Activated CD8-positive, alpha-beta T cell treated with anti-CD3 and anti-CD28 coated beads for 36 hours (primary cell): ENCODE data around the gene ZNF26. TPM values are rescaled to one million over a fixed set of nuclear protein-coding genes. Genes with fewer than 3 reads are reported as not detected.

Experiments used
- ATAC-seq: fragments of 200-7000 bp; cut with Tn5 transposase; one replicate; pipeline ENCODE4 v1.10.0; 2021; ENCODE audit warnings: mild to moderate bottlenecking, moderate library complexity
- CTCF ChIA-PET: fragments of 350-600 bp; sonication (Branson Sonifier 250); formaldehyde crosslinking; loops from one replicate; lab custom pipeline; 2021; ENCODE audit warnings: antibody characterized with exemption; lab: Charles Lee
- POLR2A ChIA-PET: fragments of 350-600 bp; sonication (Branson Sonifier 250); formaldehyde crosslinking; loops from one replicate; lab custom pipeline; 2021; ENCODE audit warnings: antibody characterized with exemption; lab: Charles Lee
- DNase-seq: peaks from one replicate; pipeline ENCODE4 v3.0.0-alpha.2; 2020
- H3K27ac Mint-ChIP-seq: one replicate; pipeline ENCODE4 v1.8.0; 2021; ENCODE audit warnings: mild to moderate bottlenecking, mixed read lengths
- H3K27me3 Mint-ChIP-seq: one replicate; pipeline ENCODE4 v1.8.0; 2021; ENCODE audit warnings: mixed read lengths
- H3K36me3 Mint-ChIP-seq: one replicate; pipeline ENCODE4 v1.8.0; 2021; ENCODE audit warnings: low read depth, mixed read lengths
- H3K4me1 Mint-ChIP-seq: one replicate; pipeline ENCODE4 v1.8.0; 2021; ENCODE audit warnings: low read depth, mixed read lengths
- H3K4me3 Mint-ChIP-seq: one replicate; pipeline ENCODE4 v1.8.0; 2021; ENCODE audit warnings: mild to moderate bottlenecking, moderate library complexity, mixed read lengths
- H3K9me3 Mint-ChIP-seq: one replicate; pipeline ENCODE4 v1.8.0; 2021; ENCODE audit warnings: mixed read lengths
- CTCF ChIP-seq: fragments of 200-600 bp; IDR thresholded peaks from one replicate; pipeline ENCODE4 v1.8.0; 2022; ENCODE audit warnings: antibody characterized with exemption, mild to moderate bottlenecking
- intact Hi-C: fragments of 100-400 bp; cut with micrococcal nuclease; formaldehyde crosslinking; loops from one replicate; pipeline ENCODE4 v1.10.0; 2022
- total RNA-seq, 2 experiments: library from RNA; stranded (reverse); gene quantifications; one replicate each; pipeline ENCODE4 v1.2.3, GENCODE V29; 2021

ZNF26 gene
- total RNA-seq, 2 experiments from 2014 or later, result 19.1 to 19.8 TPM

GRCh38 chr12:132998741-132999140 lies 12.6 kb downstream of the ZNF26 start:
- POLR2A ChIA-PET, result interaction anchor here (0.6 to 1.7 kb wide), 2 partner anchors 12 to 70 kb away, joined by 3 to 5 read pairs; partner anchors contain the start of gene ZNF26
- CTCF ChIA-PET, result no interaction called here
- no peak overlapping the region for H3K27ac Mint-ChIP-seq
- peaks cover 5% of the 10 kb centered on the region for H3K4me1 Mint-ChIP-seq
- DNase-seq (no peak), ATAC-seq (no peak)
- H3K36me3 Mint-ChIP-seq, result peaks cover 89% of the 10 kb centered on the region
- H3K4me3 Mint-ChIP-seq, result no peak overlapping the region
- intact Hi-C loops, result no loop called here
- no peak for TF ChIP-seq CTCF
- H3K9me3 Mint-ChIP-seq, result peaks cover 60% of the 10 kb centered on the region
- H3K27me3 Mint-ChIP-seq, result no peaks in the 10 kb centered on the region

GRCh38 chr12:133010657-133011297 lies 24.6 kb downstream of the ZNF26 start:
- Mint-ChIP-seq H3K9me3 (peaks cover 61% of the 10 kb centered on the region), H3K4me1 (no peaks in the 10 kb centered on the region), H3K4me3 (no peak overlapping the region), H3K27me3 (no peaks in the 10 kb centered on the region), H3K36me3 (peaks cover 93% of the 10 kb centered on the region), H3K27ac (no peak overlapping the region)
- intact Hi-C loops, result no loop called here
- DNase-seq (no peak), ATAC-seq (no peak)
- TF ChIP-seq CTCF, result no peak
- POLR2A ChIA-PET, result interaction anchor here (0.6 to 1.5 kb wide), 4 partner anchors 15 to 127 kb away, joined by 3 to 6 read pairs (median 4); partner anchors contain the start of gene ZNF26
- CTCF ChIA-PET, result interaction anchor here (0.6 kb wide), 1 partner anchor 29 kb away, joined by 3 read pairs; no protein-coding TSS in a partner anchor

GRCh38 chr12:133023566-133023965 lies 37.4 kb downstream of the ZNF26 start:
- Mint-ChIP-seq H3K4me3 (no peak overlapping the region), H3K4me1 (no peaks in the 10 kb centered on the region), H3K27me3 (no peaks in the 10 kb centered on the region), H3K27ac (no peak overlapping the region), H3K36me3 (peaks cover 14% of the 10 kb centered on the region), H3K9me3 (peaks cover 58% of the 10 kb centered on the region)
- ChIA-PET CTCF (no interaction called here), POLR2A (interaction anchor here (0.7 kb wide), 1 partner anchor 179 kb away, joined by 3 read pairs; no protein-coding TSS in a partner anchor)
- TF ChIP-seq CTCF, result no peak
- intact Hi-C loops, result no loop called here
- DNase-seq (no peak), ATAC-seq (no peak)

GRCh38 chr12:133026996-133027395 lies 40.8 kb downstream of the ZNF26 start:
- ATAC-seq (no peak), DNase-seq (no peak)
- Mint-ChIP-seq H3K27ac (no peak overlapping the region), H3K4me1 (no peaks in the 10 kb centered on the region), H3K9me3 (peaks cover 56% of the 10 kb centered on the region), H3K27me3 (no peaks in the 10 kb centered on the region), H3K36me3 (peaks cover 4% of the 10 kb centered on the region), H3K4me3 (no peak overlapping the region)
- ChIA-PET POLR2A (interaction anchor here (0.9 to 1.1 kb wide), 2 partner anchors 175 to 204 kb away, joined by 4 read pairs; no protein-coding TSS in a partner anchor), CTCF (no interaction called here)
- intact Hi-C loops, result no loop called here
- no peak for TF ChIP-seq CTCF
